Endothelial cell of umbilical vein (primary cell): ENCODE data around the gene OR10R2. TPM values are rescaled to one million over a fixed set of nuclear protein-coding genes. Genes with fewer than 3 reads are reported as not detected.

Source experiments
- polyA plus RNA-seq, 4 experiments: library from polyadenylated mRNA; depleted of rRNA in 3 of 4; stranded (reverse) in 3 of 4; unstranded in 1 of 4; fragments of >200 nt; gene quantifications; 2 replicates each; pipeline versions ENCODE4 v1.2.1 to v1.2.3, GENCODE V29; 2011 to 2012; ENCODE audit warnings: missing spikeins in 1 of 4
- total RNA-seq: library from RNA; stranded (reverse); gene quantifications from 2 replicates; pipeline ENCODE4 v1.2.3, GENCODE V29; 2021

OR10R2 gene
- total and polyA plus RNA-seq, 2 donors (not counting 3 experiments of a cell fraction or from before 2014, with no cell fraction given) = not detected

Other genes starting within 250 kb of the OR10R2 start
- gene CD1A, start 217.8 kb upstream of the OR10R2 start, total RNA-seq = not detected in 2 replicates
- gene CD1A, start 217.8 kb upstream of the OR10R2 start, polyA plus RNA-seq = not detected in 2 replicates
- not detected in 2 replicates for gene CD1C, start 182.3 kb upstream of the OR10R2 start, total RNA-seq
- gene CD1C, start 182.3 kb upstream of the OR10R2 start, polyA plus RNA-seq = not detected in 2 replicates
- gene CD1B, start 140.7 kb upstream of the OR10R2 start, total RNA-seq = not detected in 2 replicates
- not detected in 2 replicates for gene CD1B, start 140.7 kb upstream of the OR10R2 start, polyA plus RNA-seq
- gene CD1E, start 118.3 kb upstream of the OR10R2 start, total RNA-seq = not detected in 2 replicates
- gene CD1E, start 118.3 kb upstream of the OR10R2 start, polyA plus RNA-seq = not detected in 2 replicates
- gene OR10T2, start 72.8 kb upstream of the OR10R2 start, total RNA-seq = not detected in 2 replicates
- not detected in 2 replicates for gene OR10T2, start 72.8 kb upstream of the OR10R2 start, polyA plus RNA-seq
- not detected in 2 replicates for gene OR10K2, start 46.0 kb upstream of the OR10R2 start, total RNA-seq
- gene OR10K2, start 46.0 kb upstream of the OR10R2 start, polyA plus RNA-seq = not detected in 2 replicates
- gene OR10K1, start 10.4 kb upstream of the OR10R2 start, total RNA-seq = not detected in 2 replicates
- not detected in 2 replicates for gene OR10K1, start 10.4 kb upstream of the OR10R2 start, polyA plus RNA-seq
- not detected in 2 replicates for gene OR6Y1, start 82.2 kb downstream of the OR10R2 start, total RNA-seq
- gene OR6Y1, start 82.2 kb downstream of the OR10R2 start, polyA plus RNA-seq = not detected in 2 replicates
- not detected in 2 replicates for gene OR6P1, start 98.4 kb downstream of the OR10R2 start, total RNA-seq
- gene OR6P1, start 98.4 kb downstream of the OR10R2 start, polyA plus RNA-seq = not detected in 2 replicates
- gene OR10X1, start 107.7 kb downstream of the OR10R2 start, total RNA-seq = not detected in 2 replicates
- gene OR10X1, start 107.7 kb downstream of the OR10R2 start, polyA plus RNA-seq = not detected in 2 replicates
- gene OR10Z1, start 133.0 kb downstream of the OR10R2 start, total RNA-seq = not detected in 2 replicates
- gene OR10Z1, start 133.0 kb downstream of the OR10R2 start, polyA plus RNA-seq = not detected in 2 replicates
- gene SPTA1, start 214.5 kb downstream of the OR10R2 start, total RNA-seq = 0.48 and 0.84 TPM in 2 replicates
- 0.01 and 0.11 TPM in 2 replicates for gene SPTA1, start 214.5 kb downstream of the OR10R2 start, polyA plus RNA-seq
- gene OR6K2, start 228.4 kb downstream of the OR10R2 start, total RNA-seq = not detected in 2 replicates
- not detected in 2 replicates for gene OR6K2, start 228.4 kb downstream of the OR10R2 start, polyA plus RNA-seq
- not detected in 2 replicates for gene OR6K3, start 248.5 kb downstream of the OR10R2 start, total RNA-seq
- not detected in 2 replicates for gene OR6K3, start 248.5 kb downstream of the OR10R2 start, polyA plus RNA-seq